MM.1S (cell line): ENCODE measurements around the gene HRAS.

Experiments
- DNase-seq: peaks from one replicate; pipeline ENCODE4 v3.0.0-alpha.2; 2015
- H2AFZ ChIP-seq: fragments of 300-600 bp; sonication (generic); 2 replicates; pipeline ENCODE4 v1.6.0; 2016; ENCODE audit warnings: antibody characterized with exemption, low read length
- H3F3A ChIP-seq: fragments of 300-600 bp; sonication (generic); 2 replicates; pipeline ENCODE4 v1.6.1; 2016; ENCODE audit warnings: mild to moderate bottlenecking, antibody characterized with exemption, low read length, moderate library complexity, mixed read lengths; ENCODE audit not compliant: insufficient read depth
- H3K27ac ChIP-seq: fragments of 300-600 bp; sonication (generic); 2 replicates; pipeline ENCODE4 v1.5.1; 2016; ENCODE audit warnings: mild to moderate bottlenecking, low read length
- H3K27me3 ChIP-seq: fragments of 300-600 bp; sonication (generic); replicated peaks from 2 replicates; pipeline ENCODE4 v1.6.0; 2016; ENCODE audit warnings: low read length; ENCODE audit not compliant: insufficient read depth
- H3K36me3 ChIP-seq: fragments of 300-600 bp; sonication (generic); replicated peaks from 2 replicates; pipeline ENCODE4 v1.6.1; 2016; ENCODE audit warnings: mild to moderate bottlenecking, low read length, mixed read lengths; ENCODE audit not compliant: insufficient read depth
- H3K4me1 ChIP-seq: fragments of 300-600 bp; sonication (generic); 2 replicates; pipeline ENCODE4 v1.6.1; 2016; ENCODE audit warnings: low read length, mixed read lengths
- H3K4me2 ChIP-seq: fragments of 300-600 bp; sonication (generic); 2 replicates; pipeline ENCODE4 v1.6.0; 2016; ENCODE audit warnings: low read depth, low read length
- H3K4me3 ChIP-seq: fragments of 300-600 bp; sonication (generic); 2 replicates; pipeline ENCODE4 v1.5.1; 2016; ENCODE audit warnings: low read length, mixed read lengths
- H3K79me2 ChIP-seq: fragments of 300-600 bp; sonication (generic); 2 replicates; pipeline ENCODE4 v1.6.1; 2016; ENCODE audit warnings: mixed run types, low read length, mixed read lengths
- H3K9ac ChIP-seq: fragments of 300-600 bp; sonication (generic); 2 replicates; pipeline ENCODE4 v1.6.1; 2016; ENCODE audit warnings: low read length, mixed read lengths
- H3K9me2 ChIP-seq: fragments of 300-600 bp; sonication (generic); replicated peaks from 2 replicates; pipeline ENCODE4 v1.6.1; 2016; ENCODE audit warnings: mild to moderate bottlenecking, low read length, mixed read lengths; ENCODE audit not compliant: insufficient read depth
- H3K9me3 ChIP-seq: fragments of 300-600 bp; sonication (generic); replicated peaks from 2 replicates; pipeline ENCODE4 v1.6.1; 2016; ENCODE audit warnings: mild to moderate bottlenecking, low read length, mixed read lengths; ENCODE audit not compliant: insufficient read depth
- H4K20me1 ChIP-seq: fragments of 300-600 bp; sonication (generic); 2 replicates; pipeline ENCODE4 v1.6.1; 2016; ENCODE audit warnings: mild to moderate bottlenecking, low read length, moderate library complexity, mixed read lengths; ENCODE audit not compliant: insufficient read depth
- CTCF ChIP-seq: fragments of 300-600 bp; sonication (generic); IDR thresholded peaks from 2 replicates; pipeline ENCODE4 v1.5.1; 2016; ENCODE audit warnings: antibody characterized with exemption, low read length, mixed read lengths
- EZH2 ChIP-seq: fragments of 300-600 bp; sonication (generic); optimal IDR thresholded peaks from 2 replicates; pipeline ENCODE3; 2017; ENCODE audit warnings: low read depth, mild to moderate bottlenecking, antibody characterized with exemption, low read length, mixed read lengths
- EZH2phosphoT487 ChIP-seq: fragments of 300-600 bp; sonication (generic); IDR thresholded peaks from 2 replicates; pipeline ENCODE4 v1.6.1; 2018; ENCODE audit warnings: antibody characterized with exemption, low read length

Gene HRAS

DNA sequence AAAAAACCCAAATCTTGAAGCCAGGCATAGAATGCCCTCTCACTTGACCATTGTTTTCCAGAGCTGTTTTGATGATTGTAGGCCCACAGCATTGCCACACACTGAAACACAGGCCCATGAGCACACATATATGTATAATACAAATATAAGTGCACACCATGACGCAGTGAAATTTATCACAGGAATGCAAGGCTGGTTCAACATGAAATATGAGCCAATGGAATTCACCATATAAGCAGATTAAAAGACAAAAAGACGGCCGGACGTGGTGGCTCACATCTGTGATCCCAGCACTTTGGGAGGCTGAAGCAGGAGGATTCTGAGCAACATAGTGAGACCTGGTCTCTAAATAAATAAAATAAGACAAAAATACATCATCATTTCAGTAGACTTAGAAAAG is 19.0 kb downstream of the HRAS start:
- no peaks in the 10 kb centered on the region for H3K36me3 ChIP-seq
- H3K9ac ChIP-seq: no peak overlapping the region
- H3K27me3 ChIP-seq: no peaks in the 10 kb centered on the region
- H3K4me1 ChIP-seq: no peaks in the 10 kb centered on the region
- no peak for TF ChIP-seq EZH2
- no peak for TF ChIP-seq EZH2phosphoT487
- no peak for TF ChIP-seq CTCF
- DNase-seq: no peak
- no peak overlapping the region for H2AFZ ChIP-seq
- H3K9me3 ChIP-seq: no peaks in the 10 kb centered on the region
- no peaks in the 10 kb centered on the region for H3K9me2 ChIP-seq
- H3K27ac ChIP-seq: no peak overlapping the region
- H3F3A ChIP-seq: no peaks in the 10 kb centered on the region
- H3K4me2 ChIP-seq: no peak overlapping the region
- H3K4me3 ChIP-seq: no peak overlapping the region
- H3K79me2 ChIP-seq: no peaks in the 10 kb centered on the region
- no peaks in the 10 kb centered on the region for H4K20me1 ChIP-seq

DNA sequence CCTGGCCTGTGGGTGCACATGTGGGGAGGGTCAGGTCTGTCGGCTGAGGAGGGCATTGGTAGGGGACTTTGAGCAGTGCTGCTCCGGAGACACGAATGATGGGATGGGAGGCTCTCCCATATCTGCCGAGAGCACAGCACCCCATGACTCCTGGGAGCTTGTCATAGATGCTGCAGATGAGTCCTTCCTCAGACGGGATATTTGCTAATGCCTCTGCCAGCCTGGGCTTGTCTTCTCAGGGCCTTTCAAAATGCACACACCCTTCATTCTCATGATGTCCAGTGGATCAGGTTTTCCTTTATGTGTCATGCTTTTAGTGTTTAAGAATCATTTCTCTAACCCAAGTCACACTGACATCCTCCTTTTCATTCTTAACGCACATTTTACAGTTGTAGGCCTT is 20.2 kb downstream of the HRAS start:
- Histone ChIP-seq H3K4me2 (no peak overlapping the region), H3K9ac (no peak overlapping the region), H3F3A (no peaks in the 10 kb centered on the region), H3K9me3 (no peaks in the 10 kb centered on the region), H3K36me3 (no peaks in the 10 kb centered on the region), H2AFZ (no peak overlapping the region), H3K27ac (no peak overlapping the region), H3K4me1 (no peaks in the 10 kb centered on the region), H3K4me3 (no peak overlapping the region), H3K27me3 (no peaks in the 10 kb centered on the region), H3K9me2 (no peaks in the 10 kb centered on the region), H3K79me2 (no peaks in the 10 kb centered on the region), H4K20me1 (no peaks in the 10 kb centered on the region)
- TF ChIP-seq EZH2phosphoT487: no peak
- no peak for TF ChIP-seq EZH2
- TF ChIP-seq CTCF: no peak
- DNase-seq: no peak

DNA sequence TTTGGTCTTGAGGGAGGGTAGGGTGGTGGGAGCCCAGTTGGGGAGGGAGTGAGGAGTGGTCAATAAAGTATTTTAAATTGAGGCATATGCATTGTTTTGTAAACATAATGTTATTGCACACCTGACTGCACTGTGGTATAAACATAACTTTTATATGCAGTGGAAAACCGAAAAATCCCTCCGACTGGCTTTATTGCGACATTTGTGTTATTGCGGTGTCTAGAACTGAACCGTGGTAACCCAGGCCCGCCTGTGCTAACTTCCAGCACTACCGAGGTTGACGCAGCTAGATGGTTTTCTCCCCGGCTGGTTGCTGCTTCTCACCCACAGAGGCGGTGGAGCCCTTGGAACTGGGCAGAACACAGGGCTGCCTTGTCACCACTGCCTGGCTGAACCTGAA is 20.8 kb downstream of the HRAS start:
- Histone ChIP-seq H2AFZ (no peak overlapping the region), H3K4me3 (no peak overlapping the region), H3K9ac (no peak overlapping the region), H3K9me3 (no peaks in the 10 kb centered on the region), H3K79me2 (no peaks in the 10 kb centered on the region), H3K36me3 (no peaks in the 10 kb centered on the region), H3F3A (no peaks in the 10 kb centered on the region), H4K20me1 (no peaks in the 10 kb centered on the region), H3K27ac (no peak overlapping the region), H3K9me2 (no peaks in the 10 kb centered on the region), H3K27me3 (no peaks in the 10 kb centered on the region), H3K4me2 (no peak overlapping the region), H3K4me1 (no peaks in the 10 kb centered on the region)
- DNase-seq: no peak
- TF ChIP-seq EZH2phosphoT487 (no peak), CTCF (no peak), EZH2 (no peak)
